ENCODE results near the gene ISCA2.

The ISCA2 gene

GRCh38 chr14:74509587-74510222 is 16.1 kb downstream of the ISCA2 start:
- Mint-ChIP-seq H3K36me3 (no peaks in the 10 kb centered on the region), H3K9me3 (ENCODE audit: low read depth) (no peaks in the 10 kb centered on the region), H3K27me3 (peaks cover 2% of the 10 kb centered on the region), H3K27ac (no peak overlapping the region), H3K4me3 (no peak overlapping the region), H3K4me1 (ENCODE audit: low read depth) (peaks cover 9% of the 10 kb centered on the region)

- Mint-ChIP-seq H3K36me3 (no peaks in the 10 kb centered on the region), H3K9me3 (ENCODE audit: low read depth) (no peaks in the 10 kb centered on the region), H3K4me3 (no peak overlapping the region), H3K4me1 (ENCODE audit: low read depth) (peaks cover 13% of the 10 kb centered on the region), H3K27me3 (peaks cover 2% of the 10 kb centered on the region), H3K27ac (no peak overlapping the region)
These were observed 16.8 kb downstream of the ISCA2 start for GRCh38 chr14:74510223-74510931.

- Mint-ChIP-seq H3K36me3 (no peaks in the 10 kb centered on the region), H3K9me3 (ENCODE audit: low read depth) (no peaks in the 10 kb centered on the region), H3K4me3 (no peak overlapping the region), H3K27ac (no peak overlapping the region), H3K27me3 (peaks cover 2% of the 10 kb centered on the region), H3K4me1 (ENCODE audit: low read depth) (peaks cover 14% of the 10 kb centered on the region)
These were observed 17.4 kb downstream of the ISCA2 start for GRCh38 chr14:74510959-74511409.

GRCh38 chr14:74511966-74512830 is 18.6 kb downstream of the ISCA2 start:
- Mint-ChIP-seq H3K4me1 (ENCODE audit: low read depth) (peaks cover 13% of the 10 kb centered on the region), H3K27me3 (peaks cover 2% of the 10 kb centered on the region), H3K36me3 (no peaks in the 10 kb centered on the region), H3K9me3 (ENCODE audit: low read depth) (no peaks in the 10 kb centered on the region), H3K4me3 (no peak overlapping the region), H3K27ac (no peak overlapping the region)

GRCh38 chr14:74514471-74514941 is 20.9 kb downstream of the ISCA2 start:
- no peak overlapping the region for H3K27ac Mint-ChIP-seq
- H3K27me3 Mint-ChIP-seq: peaks cover 2% of the 10 kb centered on the region
- H3K9me3 Mint-ChIP-seq (ENCODE audit: low read depth): no peaks in the 10 kb centered on the region
- H3K4me1 Mint-ChIP-seq (ENCODE audit: low read depth): peaks cover 13% of the 10 kb centered on the region
- no peak overlapping the region for H3K4me3 Mint-ChIP-seq
- H3K36me3 Mint-ChIP-seq: no peaks in the 10 kb centered on the region

GRCh38 chr14:74515891-74516412 is 22.4 kb downstream of the ISCA2 start:
- no peaks in the 10 kb centered on the region for H3K9me3 Mint-ChIP-seq (ENCODE audit: low read depth)
- H3K4me1 Mint-ChIP-seq (ENCODE audit: low read depth): peaks cover 13% of the 10 kb centered on the region
- H3K4me3 Mint-ChIP-seq: no peak overlapping the region
- peaks cover 2% of the 10 kb centered on the region for H3K27me3 Mint-ChIP-seq
- H3K36me3 Mint-ChIP-seq: no peaks in the 10 kb centered on the region
- no peak overlapping the region for H3K27ac Mint-ChIP-seq

GRCh38 chr14:74516451-74517160 is 23.0 kb downstream of the ISCA2 start:
- Mint-ChIP-seq H3K9me3 (ENCODE audit: low read depth) (no peaks in the 10 kb centered on the region), H3K36me3 (no peaks in the 10 kb centered on the region), H3K4me1 (ENCODE audit: low read depth) (peaks cover 13% of the 10 kb centered on the region), H3K27me3 (peaks cover 2% of the 10 kb centered on the region), H3K27ac (no peak overlapping the region), H3K4me3 (no peak overlapping the region)

- H3K36me3 Mint-ChIP-seq: no peaks in the 10 kb centered on the region
- no peak overlapping the region for H3K27ac Mint-ChIP-seq
- H3K4me1 Mint-ChIP-seq (ENCODE audit: low read depth): peaks cover 13% of the 10 kb centered on the region
These were observed 24.2 kb downstream of the ISCA2 start for GRCh38 chr14:74517731-74518130.

GRCh38 chr14:74518221-74518620 is 24.7 kb downstream of the ISCA2 start:
- Mint-ChIP-seq H3K9me3 (ENCODE audit: low read depth) (no peaks in the 10 kb centered on the region), H3K36me3 (no peaks in the 10 kb centered on the region), H3K27me3 (peaks cover 2% of the 10 kb centered on the region), H3K27ac (no peak overlapping the region), H3K4me3 (no peak overlapping the region), H3K4me1 (ENCODE audit: low read depth) (peaks cover 13% of the 10 kb centered on the region)

More at GRCh38 chr14:74517731-74518130, 24.2 kb downstream of the ISCA2 start:
- H3K4me3 Mint-ChIP-seq: no peak overlapping the region
- H3K9me3 Mint-ChIP-seq (ENCODE audit: low read depth): no peaks in the 10 kb centered on the region
- peaks cover 2% of the 10 kb centered on the region for H3K27me3 Mint-ChIP-seq

GRCh38 chr14:74519316-74520074 is 25.9 kb downstream of the ISCA2 start:
- Mint-ChIP-seq H3K36me3 (no peaks in the 10 kb centered on the region), H3K27me3 (no peaks in the 10 kb centered on the region), H3K4me1 (ENCODE audit: low read depth) (peaks cover 7% of the 10 kb centered on the region), H3K9me3 (ENCODE audit: low read depth) (no peaks in the 10 kb centered on the region), H3K27ac (no peak overlapping the region), H3K4me3 (no peak overlapping the region)

GRCh38 chr14:74521756-74522155 is 28.2 kb downstream of the ISCA2 start:
- H3K27me3 Mint-ChIP-seq: no peaks in the 10 kb centered on the region
- no peak overlapping the region for H3K27ac Mint-ChIP-seq
- H3K4me3 Mint-ChIP-seq: no peak overlapping the region
- H3K4me1 Mint-ChIP-seq (ENCODE audit: low read depth): no peaks in the 10 kb centered on the region
- no peaks in the 10 kb centered on the region for H3K36me3 Mint-ChIP-seq
- no peaks in the 10 kb centered on the region for H3K9me3 Mint-ChIP-seq (ENCODE audit: low read depth)

- Mint-ChIP-seq H3K27me3 (no peaks in the 10 kb centered on the region), H3K4me3 (no peak overlapping the region), H3K4me1 (ENCODE audit: low read depth) (no peaks in the 10 kb centered on the region), H3K36me3 (no peaks in the 10 kb centered on the region), H3K9me3 (ENCODE audit: low read depth) (no peaks in the 10 kb centered on the region), H3K27ac (no peak overlapping the region)
These were observed 29.2 kb downstream of the ISCA2 start for GRCh38 chr14:74522740-74523139.

GRCh38 chr14:74524076-74524811 is 30.7 kb downstream of the ISCA2 start:
- Mint-ChIP-seq H3K4me1 (ENCODE audit: low read depth) (no peaks in the 10 kb centered on the region), H3K4me3 (no peak overlapping the region), H3K27ac (no peak overlapping the region), H3K36me3 (no peaks in the 10 kb centered on the region), H3K9me3 (ENCODE audit: low read depth) (no peaks in the 10 kb centered on the region), H3K27me3 (no peaks in the 10 kb centered on the region)

Data from activated naive CD8-positive, alpha-beta T cell (primary cell).